Neural progenitor cell (in vitro differentiated cells): ENCODE data around the gene TULP1. TPM values are rescaled to one million over a fixed set of nuclear protein-coding genes. Genes with fewer than 3 reads are reported as not detected.

ENCODE experiments used
- DNase-seq: peaks from one replicate; pipeline ENCODE4 v3.0.0-alpha.2; 2016; ENCODE audit warnings: low spot score
- H2AFZ ChIP-seq: fragments of 200-600 bp; sonication (generic); replicated peaks from 2 replicates; pipeline ENCODE4 v1.6.1; 2016; ENCODE audit warnings: antibody characterized with exemption
- H3F3A ChIP-seq: fragments of 200-600 bp; sonication (generic); 2 replicates; pipeline ENCODE4 v1.6.1; 2016; ENCODE audit warnings: antibody characterized with exemption, low read depth
- H3K27ac ChIP-seq: fragments of 200-600 bp; sonication (generic); 2 replicates; pipeline ENCODE4 v1.5.1; 2016; ENCODE audit warnings: mild to moderate bottlenecking
- H3K27me3 ChIP-seq: fragments of 200-600 bp; sonication (generic); 2 replicates; pipeline ENCODE4 v1.6.1; 2016; ENCODE audit warnings: mild to moderate bottlenecking, moderate library complexity
- H3K36me3 ChIP-seq: fragments of 200-600 bp; sonication (generic); 2 replicates; pipeline ENCODE4 v1.5.1; 2016
- H3K4me1 ChIP-seq: fragments of 200-600 bp; sonication (generic); 2 replicates; pipeline ENCODE4 v1.6.1; 2016; ENCODE audit warnings: mixed run types
- H3K4me2 ChIP-seq: fragments of 200-600 bp; sonication (generic); 2 replicates; pipeline ENCODE4 v1.6.1; 2016
- H3K4me3 ChIP-seq: fragments of 200-600 bp; sonication (generic); 2 replicates; pipeline ENCODE4 v1.5.1; 2016
- H3K79me2 ChIP-seq: fragments of 200-600 bp; sonication (generic); 2 replicates; pipeline ENCODE4 v1.6.1; 2016; ENCODE audit warnings: low read depth
- H3K9ac ChIP-seq: fragments of 200-600 bp; sonication (generic); 2 replicates; pipeline ENCODE4 v1.6.1; 2016
- H3K9me3 ChIP-seq: fragments of 200-600 bp; sonication (generic); 2 replicates; pipeline ENCODE4 v1.5.1; 2016; ENCODE audit warnings: low read depth
- H4K20me1 ChIP-seq: fragments of 200-600 bp; sonication (generic); 2 replicates; pipeline ENCODE4 v1.6.1; 2016; ENCODE audit warnings: low read depth
- H3K27ac Mint-ChIP-seq: 3 replicates; pipeline ENCODE4 v1.8.0; 2021; ENCODE audit warnings: mixed read lengths
- H3K27me3 Mint-ChIP-seq: 2 replicates; pipeline ENCODE4 v1.8.0; 2022; ENCODE audit warnings: low read depth, mild to moderate bottlenecking, inconsistent platforms, moderate library complexity, mixed read lengths; ENCODE audit not compliant: insufficient read depth
- H3K36me3 Mint-ChIP-seq: 3 replicates; pipeline ENCODE4 v1.8.0; 2021; ENCODE audit warnings: mixed read lengths
- H3K4me1 Mint-ChIP-seq: 3 replicates; pipeline ENCODE4 v1.8.0; 2021; ENCODE audit warnings: mixed read lengths
- H3K4me3 Mint-ChIP-seq: 3 replicates; pipeline ENCODE4 v1.8.0; 2021; ENCODE audit warnings: mild to moderate bottlenecking, moderate library complexity, mixed read lengths
- H3K9me3 Mint-ChIP-seq: 3 replicates; pipeline ENCODE4 v1.8.0; 2020; ENCODE audit warnings: mixed read lengths
- CTCF ChIP-seq: fragments of 200-600 bp; sonication (generic); IDR thresholded peaks from 2 replicates; pipeline ENCODE4 v1.5.1; 2017; ENCODE audit warnings: antibody characterized with exemption, mild to moderate bottlenecking
- EZH2 ChIP-seq: fragments of 200-600 bp; sonication (generic); IDR thresholded peaks from 2 replicates; pipeline ENCODE4 v1.6.1; 2017; ENCODE audit warnings: antibody characterized with exemption, mild to moderate bottlenecking, moderate library complexity
- EZH2phosphoT487 ChIP-seq: fragments of 200-600 bp; sonication (generic); IDR thresholded peaks from 2 replicates; pipeline ENCODE4 v1.6.1; 2017; ENCODE audit warnings: antibody characterized with exemption
- total RNA-seq: library from RNA; depleted of rRNA; stranded (reverse); fragments of >200 nt; gene quantifications from 2 replicates; pipeline ENCODE4 v1.2.3, GENCODE V29; 2015; ENCODE audit warnings: low replicate concordance

TULP1 gene
- total RNA-seq, 1 donor from 2014 or later, result not detected

- Histone ChIP-seq H3K4me3 (no peak overlapping the region), H3K4me1 (peaks cover 24% of the 10 kb centered on the region), H3K27ac (peak overlapping the region; percentile 67), H3K36me3 (no peaks in the 10 kb centered on the region), H2AFZ (no peak overlapping the region), H3F3A (peaks cover 79% of the 10 kb centered on the region), H3K79me2 (peaks cover 44% of the 10 kb centered on the region), H3K27me3 (no peaks in the 10 kb centered on the region), H4K20me1 (peaks cover 60% of the 10 kb centered on the region), H3K9me3 (no peaks in the 10 kb centered on the region), H3K9ac (no peak overlapping the region), H3K4me2 (no peak overlapping the region)
- H3K9me3 Mint-ChIP-seq, result no peaks in the 10 kb centered on the region
- peaks cover 35% of the 10 kb centered on the region for H3K4me1 Mint-ChIP-seq
- TF ChIP-seq EZH2 (no peak), CTCF (no peak), EZH2phosphoT487 (no peak)
- no peak overlapping the region for H3K27ac Mint-ChIP-seq
- peaks cover 29% of the 10 kb centered on the region for H3K36me3 Mint-ChIP-seq
- no peak for DNase-seq
- H3K4me3 Mint-ChIP-seq, result no peak overlapping the region
- H3K27me3 Mint-ChIP-seq, result peaks cover 4% of the 10 kb centered on the region
Measured at GRCh38 chr6:35473075-35473849, 39.4 kb downstream of the TULP1 start.

GRCh38 chr6:35471836-35472345 is 40.8 kb downstream of the TULP1 start:
- H3F3A ChIP-seq, result peaks cover 80% of the 10 kb centered on the region
- peaks cover 45% of the 10 kb centered on the region for H3K79me2 ChIP-seq
- Mint-ChIP-seq H3K36me3 (peaks cover 31% of the 10 kb centered on the region), H3K4me3 (peak overlapping the region; percentile 38), H3K27ac (peak overlapping the region; percentile 72), H3K9me3 (no peaks in the 10 kb centered on the region), H3K27me3 (peaks cover 13% of the 10 kb centered on the region), H3K4me1 (peaks cover 35% of the 10 kb centered on the region)
- no peaks in the 10 kb centered on the region for H3K9me3 ChIP-seq
- H3K4me1 ChIP-seq, result peaks cover 19% of the 10 kb centered on the region
- no peak overlapping the region for H2AFZ ChIP-seq
- peaks cover 6% of the 10 kb centered on the region for H3K27me3 ChIP-seq
- TF ChIP-seq CTCF (no peak), EZH2phosphoT487 (no peak), EZH2 (no peak)
- H3K36me3 ChIP-seq, result no peaks in the 10 kb centered on the region
- peak overlapping the region; percentile 59 for H3K27ac ChIP-seq
- H3K4me3 ChIP-seq, result no peak overlapping the region
- no peak for DNase-seq
- peak overlapping the region; percentile 99 for H3K4me2 ChIP-seq
- H3K9ac ChIP-seq, result no peak overlapping the region
- peaks cover 60% of the 10 kb centered on the region for H4K20me1 ChIP-seq

GRCh38 chr6:35470663-35471120 is 42.0 kb downstream of the TULP1 start:
- peaks cover 60% of the 10 kb centered on the region for H4K20me1 ChIP-seq
- no peaks in the 10 kb centered on the region for H3K36me3 ChIP-seq

More at GRCh38 chr6:35470663-35471120, 42.0 kb downstream of the TULP1 start:
- Histone ChIP-seq H3K27me3 (peaks cover 6% of the 10 kb centered on the region), H3K27ac (no peak overlapping the region), H3K4me1 (peaks cover 19% of the 10 kb centered on the region), H2AFZ (no peak overlapping the region), H3K9me3 (no peaks in the 10 kb centered on the region), H3K9ac (no peak overlapping the region), H3K4me3 (peak overlapping the region; percentile 81), H3K79me2 (peaks cover 45% of the 10 kb centered on the region), H3F3A (peaks cover 73% of the 10 kb centered on the region), H3K4me2 (peak overlapping the region; percentile 99)
- Mint-ChIP-seq H3K27ac (no peak overlapping the region), H3K4me3 (peak overlapping the region; percentile 93), H3K27me3 (peaks cover 13% of the 10 kb centered on the region), H3K9me3 (no peaks in the 10 kb centered on the region), H3K36me3 (peaks cover 31% of the 10 kb centered on the region), H3K4me1 (peaks cover 32% of the 10 kb centered on the region)
- TF ChIP-seq CTCF, result no peak
- no peak for TF ChIP-seq EZH2phosphoT487
- no peak for TF ChIP-seq EZH2
- no peak for DNase-seq
